ENCODE data around the gene ATP4B.

GRCh38 chr13:113656831-113657671, 947 bp downstream of the ATP4B start:
- TF ChIP-seq CTCF (IDR thresholded peaks at IDR 0.05) (no peak), POLR2AphosphoS5 (IDR thresholded peaks at IDR 0.05; ENCODE audit: low read depth, low read length) (no peak), FOSL2 (IDR thresholded peaks at IDR 0.05; ENCODE audit: borderline replicate concordance, low read depth) (no peak), EP300 (IDR thresholded peaks at IDR 0.05; ENCODE audit: borderline replicate concordance in 1 of 2, low read depth in 1 of 2, low read length in 1 of 2) (no peak), YY1 (IDR thresholded peaks at IDR 0.05; ENCODE audit: low read depth) (no peak), ZBTB33 (IDR thresholded peaks at IDR 0.05; ENCODE audit: borderline replicate concordance, low read depth) (no peak), NFIC (IDR thresholded peaks at IDR 0.05; ENCODE audit: borderline replicate concordance) (no peak), RFX5 (IDR thresholded peaks at IDR 0.05; ENCODE audit: low read length) (no peak), USF2 (IDR thresholded peaks at IDR 0.05; ENCODE audit: borderline replicate concordance, low read depth, low read length) (no peak), EZH2phosphoT487 (IDR thresholded peaks at IDR 0.05; ENCODE audit: borderline replicate concordance, low read depth) (no peak)
